A549 (cell line): ENCODE measurements around the gene PFN2. TPM values are rescaled to one million over a fixed set of nuclear protein-coding genes. Genes with fewer than 3 reads are reported as not detected.
A peak's percentile ranks its signal among the peaks of the same experiment; 100 is the strongest.

ENCODE experiments used
- ATAC-seq, 2 experiments: fragments of 200-7000 bp in 1 of 2; fragments of >200 bp in 1 of 2; cut with Nextera tagmentation in 1 of 2; cut with Tn5 transposase in 1 of 2; 3 replicates each; pipeline versions ENCODE4 v1.8.0 to v1.9.1; 2018 to 2020; ENCODE audit warnings: mild to moderate bottlenecking in 1 of 2, moderate library complexity in 1 of 2
- CTCF ChIA-PET: fragments of 300-600 bp; sonication (Branson Sonifier 250); formaldehyde crosslinking; extraction: SDS; loops from one replicate; lab custom pipeline; 2021; ENCODE audit warnings: antibody characterized with exemption, inconsistent platforms; lab: Yijun Ruan, JAX
- POLR2A ChIA-PET: fragments of 350-600 bp; formaldehyde crosslinking; extraction: SDS; loops from one replicate; lab custom pipeline; 2021; ENCODE audit warnings: antibody characterized with exemption, inconsistent platforms; lab: Yijun Ruan, JAX
- DNase-seq, 2 experiments: peaks; one replicate each; pipeline versions ENCODE4 v3.0.0 to v3.0.0-alpha.2; 2011 to 2016; ENCODE audit warnings: low read depth in 1 of 2, low spot score in 1 of 2
- FAIRE-seq: peaks from 2 replicates; lab custom pipeline; 2011; peaks lifted over from hg19 to GRCh38; lab: Jason Lieb, UNC
- H3K27ac ChIP-seq, 2 experiments: fragments of >200 bp; sonication (Bioruptor Twin); formaldehyde crosslinking; 3 replicates each; pipeline ENCODE4 v1.5.1; 2016 to 2017
- H3K4me1 ChIP-seq: fragments of >200 bp; sonication (Bioruptor Twin); formaldehyde crosslinking; 3 replicates; pipeline ENCODE4 v1.6.1; 2016
- H3K4me2 ChIP-seq: fragments of >200 bp; sonication (Bioruptor Twin); formaldehyde crosslinking; 3 replicates; pipeline ENCODE4 v1.6.1; 2016
- H3K4me3 ChIP-seq: fragments of >200 bp; sonication (Bioruptor Twin); formaldehyde crosslinking; 3 replicates; pipeline ENCODE4 v1.5.1; 2016
- H3K9me3 ChIP-seq: fragments of >200 bp; sonication (Bioruptor Twin); formaldehyde crosslinking; 3 replicates; pipeline ENCODE4 v1.6.1; 2016
- CBX2 ChIP-seq: fragments of 200-600 bp; sonication (generic); IDR thresholded peaks from 2 replicates; pipeline ENCODE4 v1.6.1; 2016; ENCODE audit warnings: low read depth, mild to moderate bottlenecking, borderline replicate concordance
- FOXS1 ChIP-seq: fragments of 250-450 bp; sonication (Bioruptor Pico); IDR thresholded peaks from 2 replicates; pipeline ENCODE4 v1.5.0; 2020; ENCODE audit warnings: mild to moderate bottlenecking, moderate library complexity
- GATA3 ChIP-seq: IDR thresholded peaks from 2 replicates; pipeline ENCODE4 v1.6.1; 2012; ENCODE audit warnings: borderline replicate concordance
- HOXB13 ChIP-seq: fragments of 250-450 bp; sonication (Bioruptor Pico); IDR thresholded peaks from 2 replicates; pipeline ENCODE4 v1.5.0; 2020; ENCODE audit warnings: low read depth, mild to moderate bottlenecking, moderate library complexity
- HOXB5 ChIP-seq: fragments of 250-450 bp; sonication (Bioruptor Pico); IDR thresholded peaks from 2 replicates; pipeline ENCODE4 v1.5.0; 2020; ENCODE audit warnings: mild to moderate bottlenecking, moderate library complexity
- MAFK ChIP-seq: fragments of 450-650 bp; IDR thresholded peaks from 2 replicates; pipeline ENCODE4 v1.6.1; 2014; ENCODE audit not compliant: partially characterized antibody
- MYC ChIP-seq: IDR thresholded peaks from 2 replicates; pipeline ENCODE4 v1.6.1; 2012; ENCODE audit warnings: mild to moderate bottlenecking, inconsistent platforms, low read length, improper control_type of control experiment, borderline replicate concordance
- RNF2 ChIP-seq: fragments of 200-600 bp; sonication (generic); IDR thresholded peaks from 2 replicates; pipeline ENCODE4 v1.6.1; 2016; ENCODE audit warnings: low read depth, mild to moderate bottlenecking, antibody characterized with exemption, moderate library complexity, borderline replicate concordance
- TFCP2L1 ChIP-seq: fragments of 250-450 bp; sonication (Bioruptor Pico); IDR thresholded peaks from 2 replicates; pipeline ENCODE4 v1.5.0; 2021; ENCODE audit warnings: mild to moderate bottlenecking
- ZFP36 ChIP-seq: fragments of 450-650 bp; IDR thresholded peaks from 2 replicates; pipeline ENCODE4 v1.6.1; 2014; ENCODE audit warnings: borderline replicate concordance; ENCODE audit not compliant: partially characterized antibody
- WGBS: methylation state at CpG from one replicate; pipeline ENCODE4 v1.1.6; 2017; ENCODE audit errors: missing lambda C conversion rate; 5-methylcytosine and 5-hydroxymethylcytosine counted together
- polyA plus RNA-seq, 4 experiments: library from polyadenylated mRNA; depleted of rRNA in 3 of 4; stranded (reverse); fragments of >200 nt; fragmentation: RNase III in 1 of 4; extraction: RNeasy Plus Mini Kit Qiagen cat#74134 plus additional on column Dnase treatment in 1 of 4; gene quantifications; 2 replicates in 3 of 4; 3 replicates in 1 of 4; pipeline ENCODE4 v1.2.3, GENCODE V29; 2011 to 2017
- TF ChIP-seq, protein P1 (sequence below): fragments of 150-350 bp; IDR thresholded peaks from 2 replicates; pipeline ENCODE4 v1.6.1; 2014; ENCODE audit warnings: low read depth, mild to moderate bottlenecking, low read length
- TF ChIP-seq, protein P2 (sequence below): fragments of 250-450 bp; sonication (Bioruptor Pico); IDR thresholded peaks from 2 replicates; pipeline ENCODE4 v1.5.0; 2021; ENCODE audit warnings: mild to moderate bottlenecking, moderate library complexity, borderline replicate concordance
- TF ChIP-seq, protein P3 (sequence below): IDR thresholded peaks from 2 replicates; pipeline ENCODE4 v1.6.1; 2012; ENCODE audit warnings: low read depth, borderline replicate concordance
- TF ChIP-seq, protein P4 (sequence below): fragments of 200-600 bp; sonication (generic); IDR thresholded peaks from 2 replicates; pipeline ENCODE4 v1.6.1; 2016; ENCODE audit warnings: antibody characterized with exemption, mild to moderate bottlenecking, moderate library complexity

The PFN2 gene
- polyA plus RNA-seq, 2 of the 4 experiments (the other 2 are of a cell fraction), result 201 to 539 TPM

DNA sequence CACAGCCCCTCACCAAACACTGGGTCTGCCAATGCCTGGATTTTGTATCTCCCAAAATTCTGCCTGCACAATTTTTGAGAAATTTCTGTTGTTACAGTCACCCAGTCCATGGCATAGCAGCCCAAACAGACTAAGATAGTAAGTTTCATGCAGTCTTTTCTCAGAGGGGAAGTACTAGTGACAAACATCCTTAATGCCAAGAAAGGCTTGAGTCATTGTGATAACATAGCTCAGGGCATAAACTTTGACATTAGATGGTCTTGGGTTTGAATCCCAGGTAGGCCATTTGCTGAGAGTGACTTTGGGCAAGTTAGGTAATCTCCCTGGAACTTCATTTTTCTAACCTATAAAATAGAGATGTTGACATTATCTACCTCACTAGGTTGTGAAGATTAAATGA lies 36.1 kb upstream of the PFN2 start:
- no peak for DNase-seq
- no peak overlapping the region for H3K27ac ChIP-seq

DNA sequence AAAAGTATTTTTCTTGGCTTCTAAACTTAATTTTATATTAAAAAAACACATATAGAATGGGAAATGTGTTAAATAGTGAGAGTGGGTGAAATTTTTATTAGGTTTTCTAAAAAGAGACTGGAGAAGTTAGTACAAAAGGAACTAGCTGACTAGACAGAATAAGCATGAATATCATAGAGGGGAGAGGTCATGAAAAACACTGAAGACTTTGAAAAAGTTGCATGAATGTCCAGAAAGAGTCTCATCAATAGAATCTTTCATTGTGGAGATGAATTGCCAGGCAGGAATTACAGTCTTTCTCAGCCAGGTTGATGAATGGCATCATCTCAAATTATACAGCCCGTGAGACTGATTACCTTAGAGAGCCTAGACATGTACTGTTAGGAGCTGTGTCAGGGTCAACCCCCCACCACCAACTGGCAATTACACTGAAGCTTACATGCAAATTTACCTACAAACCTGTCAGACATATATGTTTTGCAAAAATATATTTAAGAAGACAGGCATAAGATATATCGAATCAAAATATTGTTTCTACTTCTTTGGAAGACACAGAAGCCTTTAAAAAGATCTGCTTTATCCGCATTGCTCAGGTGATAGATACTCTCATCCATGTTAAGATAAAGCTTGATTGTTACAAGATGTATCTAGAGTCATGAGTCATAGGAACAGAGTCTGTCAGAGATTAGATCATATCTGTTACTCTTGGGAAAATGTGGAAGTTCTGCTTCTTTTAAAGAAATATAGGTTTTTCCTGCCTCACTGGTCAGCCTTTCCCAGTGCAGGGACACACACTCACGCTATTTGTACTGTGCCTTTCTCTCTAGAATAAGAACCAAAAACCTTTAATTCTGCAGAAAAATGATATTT lies 34.8 kb upstream of the PFN2 start:
- Histone ChIP-seq H3K4me1 (0 out of 3 replicates have a peak, but pooled peaks cover 4% of the 10 kb centered on the region), H3K9me3 (no peaks in the 10 kb centered on the region), H3K4me3 (no peak overlapping the region), H3K4me2 (no peak overlapping the region), H3K27ac (no peak overlapping the region)
- TF ChIP-seq HOXB5 (CRISPR knock-in tag), result no peak
- TF ChIP-seq ZFP36, result no peak
- peak; percentile 72 for TF ChIP-seq MAFK
- TF ChIP-seq RNF2, result no peak
- TF ChIP-seq, protein P1, sequence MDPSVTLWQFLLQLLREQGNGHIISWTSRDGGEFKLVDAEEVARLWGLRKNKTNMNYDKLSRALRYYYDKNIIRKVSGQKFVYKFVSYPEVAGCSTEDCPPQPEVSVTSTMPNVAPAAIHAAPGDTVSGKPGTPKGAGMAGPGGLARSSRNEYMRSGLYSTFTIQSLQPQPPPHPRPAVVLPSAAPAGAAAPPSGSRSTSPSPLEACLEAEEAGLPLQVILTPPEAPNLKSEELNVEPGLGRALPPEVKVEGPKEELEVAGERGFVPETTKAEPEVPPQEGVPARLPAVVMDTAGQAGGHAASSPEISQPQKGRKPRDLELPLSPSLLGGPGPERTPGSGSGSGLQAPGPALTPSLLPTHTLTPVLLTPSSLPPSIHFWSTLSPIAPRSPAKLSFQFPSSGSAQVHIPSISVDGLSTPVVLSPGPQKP, result no peak
- TF ChIP-seq HOXB13, result no peak
- ATAC-seq (peak; percentile 30 to 39; a peak in 2 of 6 replicates), FAIRE-seq (no peak), DNase-seq (no peak)
- ChIA-PET CTCF (interaction anchor here (0.8 to 1.3 kb wide), 2 partner anchors 11 to 179 kb away, joined by 3 read pairs; no protein-coding TSS in a partner anchor), POLR2A (no interaction called here)
- 53% methylated on average over 4 of the region's 4 CpGs for WGBS

More for the DNA sequence above, 36.1 kb upstream of the PFN2 start:
- H3K4me1 ChIP-seq, result 0 out of 3 replicates have a peak, but pooled peaks cover 4% of the 10 kb centered on the region
- H3K4me3 ChIP-seq, result no peak overlapping the region
- TF ChIP-seq GATA3 (no peak), FOXS1 (CRISPR knock-in tag) (no peak), TFCP2L1 (no peak), MYC (no peak)
- no peak overlapping the region for H3K4me2 ChIP-seq
- POLR2A ChIA-PET, result interaction anchor here (0.6 kb wide), 1 partner anchor 37 kb away, joined by 3 read pairs; no protein-coding TSS in a partner anchor
- FAIRE-seq, result no peak
- no peaks in the 10 kb centered on the region for H3K9me3 ChIP-seq
- ATAC-seq, result no peak
- CTCF ChIA-PET, result no interaction called here

DNA sequence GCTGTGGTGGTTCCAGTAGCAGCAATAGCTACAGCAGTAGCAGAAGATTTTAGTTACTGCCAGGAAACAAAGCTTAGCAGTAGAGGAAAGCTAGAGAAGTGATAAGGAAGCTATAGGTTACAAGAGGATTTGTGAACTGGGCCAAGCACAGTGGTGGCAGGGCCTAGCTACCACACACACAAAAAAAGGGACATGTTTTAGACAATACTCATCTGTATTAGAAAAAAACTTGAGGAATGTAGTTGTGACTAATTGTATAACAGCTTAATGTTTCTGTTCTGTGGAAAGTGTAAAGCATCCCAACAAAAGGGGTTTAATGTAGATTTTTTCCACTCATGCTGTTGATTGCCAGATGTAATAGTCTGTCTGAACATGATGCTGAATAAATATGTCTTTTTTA lies 29.9 kb upstream of the PFN2 start:
- no peak for DNase-seq
- Histone ChIP-seq H3K4me1 (no peaks in the 10 kb centered on the region), H3K4me3 (no peak overlapping the region)
- CTCF ChIA-PET, result interaction anchor here (1.0 to 1.2 kb wide), 4 partner anchors 12 to 222 kb away, joined by 3 to 5 read pairs (median 3); no protein-coding TSS in a partner anchor
- TF ChIP-seq, protein P2, sequence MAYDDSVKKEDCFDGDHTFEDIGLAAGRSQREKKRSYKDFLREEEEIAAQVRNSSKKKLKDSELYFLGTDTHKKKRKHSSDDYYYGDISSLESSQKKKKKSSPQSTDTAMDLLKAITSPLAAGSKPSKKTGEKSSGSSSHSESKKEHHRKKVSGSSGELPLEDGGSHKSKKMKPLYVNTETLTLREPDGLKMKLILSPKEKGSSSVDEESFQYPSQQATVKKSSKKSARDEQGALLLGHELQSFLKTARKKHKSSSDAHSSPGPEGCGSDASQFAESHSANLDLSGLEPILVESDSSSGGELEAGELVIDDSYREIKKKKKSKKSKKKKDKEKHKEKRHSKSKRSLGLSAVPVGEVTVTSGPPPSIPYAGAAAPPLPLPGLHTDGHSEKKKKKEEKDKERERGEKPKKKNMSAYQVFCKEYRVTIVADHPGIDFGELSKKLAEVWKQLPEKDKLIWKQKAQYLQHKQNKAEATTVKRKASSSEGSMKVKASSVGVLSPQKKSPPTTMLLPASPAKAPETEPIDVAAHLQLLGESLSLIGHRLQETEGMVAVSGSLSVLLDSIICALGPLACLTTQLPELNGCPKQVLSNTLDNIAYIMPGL, result no peak
- TF ChIP-seq, protein P3, sequence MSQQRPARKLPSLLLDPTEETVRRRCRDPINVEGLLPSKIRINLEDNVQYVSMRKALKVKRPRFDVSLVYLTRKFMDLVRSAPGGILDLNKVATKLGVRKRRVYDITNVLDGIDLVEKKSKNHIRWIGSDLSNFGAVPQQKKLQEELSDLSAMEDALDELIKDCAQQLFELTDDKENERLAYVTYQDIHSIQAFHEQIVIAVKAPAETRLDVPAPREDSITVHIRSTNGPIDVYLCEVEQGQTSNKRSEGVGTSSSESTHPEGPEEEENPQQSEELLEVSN, result no peak
- TF ChIP-seq CBX2, result no peak
- TF ChIP-seq, protein P4, sequence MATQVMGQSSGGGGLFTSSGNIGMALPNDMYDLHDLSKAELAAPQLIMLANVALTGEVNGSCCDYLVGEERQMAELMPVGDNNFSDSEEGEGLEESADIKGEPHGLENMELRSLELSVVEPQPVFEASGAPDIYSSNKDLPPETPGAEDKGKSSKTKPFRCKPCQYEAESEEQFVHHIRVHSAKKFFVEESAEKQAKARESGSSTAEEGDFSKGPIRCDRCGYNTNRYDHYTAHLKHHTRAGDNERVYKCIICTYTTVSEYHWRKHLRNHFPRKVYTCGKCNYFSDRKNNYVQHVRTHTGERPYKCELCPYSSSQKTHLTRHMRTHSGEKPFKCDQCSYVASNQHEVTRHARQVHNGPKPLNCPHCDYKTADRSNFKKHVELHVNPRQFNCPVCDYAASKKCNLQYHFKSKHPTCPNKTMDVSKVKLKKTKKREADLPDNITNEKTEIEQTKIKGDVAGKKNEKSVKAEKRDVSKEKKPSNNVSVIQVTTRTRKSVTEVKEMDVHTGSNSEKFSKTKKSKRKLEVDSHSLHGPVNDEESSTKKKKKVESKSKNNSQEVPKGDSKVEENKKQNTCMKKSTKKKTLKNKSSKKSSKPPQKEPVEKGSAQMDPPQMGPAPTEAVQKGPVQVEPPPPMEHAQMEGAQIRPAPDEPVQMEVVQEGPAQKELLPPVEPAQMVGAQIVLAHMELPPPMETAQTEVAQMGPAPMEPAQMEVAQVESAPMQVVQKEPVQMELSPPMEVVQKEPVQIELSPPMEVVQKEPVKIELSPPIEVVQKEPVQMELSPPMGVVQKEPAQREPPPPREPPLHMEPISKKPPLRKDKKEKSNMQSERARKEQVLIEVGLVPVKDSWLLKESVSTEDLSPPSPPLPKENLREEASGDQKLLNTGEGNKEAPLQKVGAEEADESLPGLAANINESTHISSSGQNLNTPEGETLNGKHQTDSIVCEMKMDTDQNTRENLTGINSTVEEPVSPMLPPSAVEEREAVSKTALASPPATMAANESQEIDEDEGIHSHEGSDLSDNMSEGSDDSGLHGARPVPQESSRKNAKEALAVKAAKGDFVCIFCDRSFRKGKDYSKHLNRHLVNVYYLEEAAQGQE, result no peak
- TF ChIP-seq, all 56 proteins: peak for 0
- Histone ChIP-seq H3K27ac (no peak overlapping the region), H3K4me2 (no peak overlapping the region), H3K9me3 (peaks cover 2% of the 10 kb centered on the region; the same call in 1 of the 3 replicates)
- POLR2A ChIA-PET, result no interaction called here
- no peak for ATAC-seq
- no peak for FAIRE-seq
